Nucleus accumbens (tissue), 56 donors: ENCODE measurements around the gene SMIM35.
"Not testable (repeated sequence)": the region's sequence is repeated elsewhere in the genome, so short reads cannot be mapped to it uniquely, and the experiment has no call there.

Experiments
- DNase-seq, 56 donors: peaks; one replicate each; lab custom pipeline; 2025; lab: John Stamatoyannopoulos, UW

The SMIM35 gene

GRCh38 chr11:118007563-118008270, 79.0 kb downstream of the SMIM35 start:
- not testable (repeated sequence) for DNase-seq

- no peak for DNase-seq
Observed at GRCh38 chr11:118007040-118007439, 79.7 kb downstream of the SMIM35 start.

GRCh38 chr11:118006153-118006534, 80.6 kb downstream of the SMIM35 start:
- DNase-seq: no peak

GRCh38 chr11:118005224-118006152, 81.3 kb downstream of the SMIM35 start:
- no peak for DNase-seq

GRCh38 chr11:118004543-118005223, 82.1 kb downstream of the SMIM35 start:
- DNase-seq: no peak

GRCh38 chr11:118003456-118003855, 83.3 kb downstream of the SMIM35 start:
- no peak for DNase-seq

GRCh38 chr11:118002541-118003423, 84.0 kb downstream of the SMIM35 start:
- DNase-seq: no peak

- DNase-seq: no peak
Observed at GRCh38 chr11:118002010-118002540, 84.7 kb downstream of the SMIM35 start.

GRCh38 chr11:118001494-118001971, 85.2 kb downstream of the SMIM35 start:
- DNase-seq: no peak

- no peak for DNase-seq
Observed at GRCh38 chr11:118000850-118001228, 85.9 kb downstream of the SMIM35 start.

GRCh38 chr11:118000067-118000849, 86.5 kb downstream of the SMIM35 start:
- DNase-seq: no peak

GRCh38 chr11:117999354-117999993, 87.3 kb downstream of the SMIM35 start:
- DNase-seq: no peak

GRCh38 chr11:117998664-117999353, 88.0 kb downstream of the SMIM35 start:
- DNase-seq: no peak

- DNase-seq: no peak
Observed at GRCh38 chr11:117997823-117998579, 88.8 kb downstream of the SMIM35 start.

- no peak for DNase-seq
Observed at GRCh38 chr11:117997406-117997805, 89.4 kb downstream of the SMIM35 start.

GRCh38 chr11:117996058-117996457, 90.7 kb downstream of the SMIM35 start:
- DNase-seq: no peak

- DNase-seq: no peak
Observed at GRCh38 chr11:117995472-117995871, 91.3 kb downstream of the SMIM35 start.
